Right lobe of liver (tissue), 6 donors: ENCODE measurements around the gene FRS2. TPM values are rescaled to one million over a fixed set of nuclear protein-coding genes. Genes with fewer than 3 reads are reported as not detected.

Source experiments
- ATAC-seq, 4 donors: fragments of 200-7000 bp; cut with Tn5 transposase; one replicate each; pipeline ENCODE4 v1.9.1; 2020; ENCODE audit warnings: mild to moderate bottlenecking in 4 of 4, moderate library complexity in 4 of 4
- DNase-seq, 3 donors: peaks; one replicate each; pipeline ENCODE4 v3.0.0-alpha.2; 2020
- H3K27ac ChIP-seq, 3 donors: fragments of 200-600 bp; one replicate each; pipeline ENCODE4 v1.8.0; 2022
- H3K27me3 ChIP-seq, 2 donors: fragments of 200-600 bp; one replicate each; pipeline ENCODE4 v1.8.0; 2022
- H3K36me3 ChIP-seq, 4 donors: fragments of 200-600 bp; sonication (generic) in 1 of 4; one replicate each; pipeline versions ENCODE4 v1.5.1 to v1.8.0; 2017 to 2022; ENCODE audit warnings: control low read depth in 1 of 4
- H3K4me1 ChIP-seq, 4 donors: fragments of 200-600 bp; sonication (generic) in 1 of 4; one replicate each; pipeline versions ENCODE4 v1.5.1 to v1.8.0; 2017 to 2022; ENCODE audit warnings: control low read depth in 1 of 4
- H3K4me3 ChIP-seq, 3 donors: fragments of 200-600 bp; one replicate each; pipeline ENCODE4 v1.8.0; 2022
- H3K9me3 ChIP-seq, 4 donors: fragments of 200-600 bp; sonication (generic) in 1 of 4; one replicate each; pipeline versions ENCODE4 v1.5.1 to v1.8.0; 2017 to 2022; ENCODE audit warnings: control low read depth in 1 of 4
- CTCF ChIP-seq, 4 donors: fragments of 200-600 bp in 3 of 4; fragments of 450-650 bp in 1 of 4; IDR thresholded peaks; one replicate each; pipeline versions ENCODE4 v1.5.1 to v1.8.0; 2016 to 2022; ENCODE audit warnings: antibody characterized with exemption in 4 of 4, mild to moderate bottlenecking in 2 of 4
- POLR2A ChIP-seq: fragments of 450-650 bp; IDR thresholded peaks from one replicate; pipeline ENCODE4 v1.6.1; 2017; ENCODE audit warnings: antibody characterized with exemption, mild to moderate bottlenecking
- WGBS: methylation state at CpG from one replicate; pipeline ENCODE4 v1.1.6; 2018; ENCODE audit warnings: low coverage, low lambda C conversion rate; ENCODE audit not compliant: insufficient coverage; ENCODE audit errors: missing lambda C conversion rate; 5-methylcytosine and 5-hydroxymethylcytosine counted together
- intact Hi-C, 2 donors: fragments of 100-400 bp; cut with DNase I; formaldehyde crosslinking; loops; one replicate each; pipeline versions ENCODE4 v1.11.2 to v1.14.1; 2022
- total RNA-seq, 6 experiments: library from RNA; depleted of rRNA in 2 of 6; stranded (reverse); fragments of >200 nt in 2 of 6; fragmentation: NEBNext Ultra II Directional in 3 of 6; extraction: Animal tissue kit (Norgen Biotek cat#: 25700) in 3 of 6; gene quantifications; one replicate each; pipeline versions ENCODE4 v1.1.0 to v1.2.4, GENCODE V29; 2016 to 2023
- donor health status: DM: no; HTN: yes; CAD: no.
- donor health status: DM: no; HTN: no; CAD: no.
- donor health status: DM: no; HTN: no; CAD: no.
- donor health status: DM: no; HTN: yes; CAD: no.
- donor health status: DM: no; HTN: yes; CAD: no.

Gene FRS2
- total RNA-seq, 6 experiments from 2014 or later, result 13.8 to 27.8 (median 15.8) TPM

DNA sequence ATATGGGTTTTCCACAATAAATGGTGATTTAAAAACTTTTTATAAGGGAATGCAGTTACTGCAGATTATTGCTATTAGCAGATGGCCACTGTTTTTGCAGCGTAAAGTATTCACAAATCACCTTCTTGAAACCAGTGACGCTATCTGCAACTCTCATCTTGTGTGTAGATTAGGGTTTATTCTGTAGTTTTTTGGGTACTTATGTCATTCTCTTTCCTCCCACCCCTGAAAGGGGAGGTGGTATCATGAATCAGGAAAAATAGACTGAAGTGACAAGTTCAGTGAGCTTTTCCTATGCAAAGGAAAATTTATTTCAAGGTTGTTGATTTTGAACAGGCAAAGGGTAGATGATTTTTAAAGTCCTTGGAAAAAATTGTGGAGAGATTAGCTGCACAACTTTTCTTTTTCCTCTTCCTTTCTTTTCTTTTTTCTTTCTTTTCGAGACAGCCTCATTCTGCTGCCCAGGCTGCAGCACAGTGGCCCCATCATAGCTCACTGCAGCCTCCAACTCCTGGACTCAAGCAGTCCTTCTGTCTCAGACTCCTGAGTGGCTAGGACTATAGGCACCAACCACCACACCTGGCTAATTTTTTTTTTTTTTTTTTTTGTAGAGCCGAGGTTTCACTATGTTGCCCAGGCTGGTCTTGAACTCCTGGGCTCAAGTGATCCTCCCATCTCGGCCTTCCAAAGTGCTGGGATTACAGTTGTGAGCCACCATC lies 1.6 kb downstream of the FRS2 start:
- Histone ChIP-seq H3K27ac (no peak overlapping the region), H3K27me3 (no peaks in the 10 kb centered on the region), H3K4me1 (peaks cover 0 to 52% (median 14%) of the 10 kb centered on the region in 4 donors), H3K36me3 (no peaks in the 10 kb centered on the region), H3K4me3 (peak overlapping the region; percentile 2 to 96 (median 82)), H3K9me3 (no peaks in the 10 kb centered on the region)
- WGBS, result 51% methylated on average over 5 of the region's 5 CpGs
- intact Hi-C loops, result no loop called here
- TF ChIP-seq POLR2A, result no peak
- no peak for TF ChIP-seq CTCF (IDR thresholded peaks at IDR 0.05)
- ATAC-seq, result no peak
- DNase-seq, result no peak

- intact Hi-C loops, result no loop called here
- ATAC-seq (no peak), DNase-seq (no peak)
- Histone ChIP-seq H3K27me3 (no peaks in the 10 kb centered on the region), H3K4me3 (no peak overlapping the region), H3K27ac (peak overlapping the region in 2 of 3 donors; percentile 66 to 68), H3K36me3 (no peaks in the 10 kb centered on the region), H3K9me3 (no peaks in the 10 kb centered on the region), H3K4me1 (peaks cover 0 to 52% (median 14%) of the 10 kb centered on the region in 4 donors)
- WGBS, result 36% methylated on average over 2 of the region's 2 CpGs
- no peak for TF ChIP-seq POLR2A
- TF ChIP-seq CTCF (IDR thresholded peaks at IDR 0.05), result no peak
Observed at GRCh38 chr12:69473262-69473661, 3.1 kb downstream of the FRS2 start.

DNA sequence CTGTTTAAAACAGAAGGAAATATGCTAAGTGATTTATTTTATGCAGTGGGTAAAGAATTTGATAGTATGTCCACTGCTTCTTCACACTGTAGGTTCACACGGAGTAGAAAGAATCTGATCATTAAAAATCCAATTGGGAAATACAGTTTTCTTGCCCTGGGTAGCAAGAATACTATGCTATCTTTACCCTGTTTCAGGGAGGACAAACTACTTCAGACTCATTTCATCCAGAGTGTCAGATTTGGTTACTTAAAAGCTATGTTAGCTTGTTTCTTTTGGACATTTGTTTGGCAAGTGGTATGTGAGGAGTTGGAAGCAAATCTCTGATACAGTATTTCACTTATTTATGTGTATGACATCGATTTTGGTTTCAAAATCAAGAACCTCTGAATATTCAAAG lies 4.3 kb downstream of the FRS2 start:
- Histone ChIP-seq H3K4me3 (peak overlapping the region in 2 of 3 donors; percentile 1 to 6), H3K27ac (peak overlapping the region; percentile 28 to 68 (median 66)), H3K9me3 (no peaks in the 10 kb centered on the region), H3K27me3 (no peaks in the 10 kb centered on the region), H3K4me1 (peaks cover 0 to 52% (median 14%) of the 10 kb centered on the region in 4 donors), H3K36me3 (no peaks in the 10 kb centered on the region)
- TF ChIP-seq POLR2A, result no peak
- no peak for TF ChIP-seq CTCF (IDR thresholded peaks at IDR 0.05)
- DNase-seq, result no peak
- ATAC-seq, result no peak
- intact Hi-C loops, result no loop called here
- WGBS, result 28% methylated on average over 2 of the region's 2 CpGs

- Histone ChIP-seq H3K36me3 (no peaks in the 10 kb centered on the region), H3K4me3 (peak overlapping the region in 1 of 3 donors; percentile 2), H3K27me3 (no peaks in the 10 kb centered on the region), H3K4me1 (peaks cover 0 to 52% (median 14%) of the 10 kb centered on the region in 4 donors), H3K27ac (peak overlapping the region in 2 of 3 donors; percentile 66 to 68), H3K9me3 (no peaks in the 10 kb centered on the region)
- 27% methylated on average over 7 of the region's 7 CpGs for WGBS
- DNase-seq (no peak), ATAC-seq (peak; percentile 43 to 68 (median 52))
- no peak for TF ChIP-seq CTCF (IDR thresholded peaks at IDR 0.05)
- TF ChIP-seq POLR2A, result no peak
- intact Hi-C loops, result no loop called here
Observed at GRCh38 chr12:69475237-69475975, 5.2 kb downstream of the FRS2 start.
